Measurements from ENCODE around the gene RBKS.

DNA sequence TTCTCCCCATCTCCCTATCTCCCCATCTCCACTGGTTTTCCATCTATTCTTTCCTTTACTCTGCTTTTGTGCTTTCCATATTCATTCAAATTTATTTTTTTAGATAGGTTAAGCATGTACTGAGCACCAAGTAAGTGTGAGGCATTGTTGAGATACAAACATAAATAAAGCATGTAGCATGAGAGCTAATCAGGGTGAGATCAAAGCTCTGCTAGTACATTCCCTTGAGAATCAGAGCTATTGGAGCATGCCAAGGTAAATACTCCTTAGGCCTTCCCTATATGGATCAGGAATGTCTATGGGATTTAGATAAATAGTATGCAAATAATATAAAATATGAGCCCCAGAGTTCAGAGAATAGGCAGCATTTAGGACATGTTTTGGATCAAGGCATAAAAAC is 25.7 kb upstream of the RBKS start:
- TF ChIP-seq, protein P1, sequence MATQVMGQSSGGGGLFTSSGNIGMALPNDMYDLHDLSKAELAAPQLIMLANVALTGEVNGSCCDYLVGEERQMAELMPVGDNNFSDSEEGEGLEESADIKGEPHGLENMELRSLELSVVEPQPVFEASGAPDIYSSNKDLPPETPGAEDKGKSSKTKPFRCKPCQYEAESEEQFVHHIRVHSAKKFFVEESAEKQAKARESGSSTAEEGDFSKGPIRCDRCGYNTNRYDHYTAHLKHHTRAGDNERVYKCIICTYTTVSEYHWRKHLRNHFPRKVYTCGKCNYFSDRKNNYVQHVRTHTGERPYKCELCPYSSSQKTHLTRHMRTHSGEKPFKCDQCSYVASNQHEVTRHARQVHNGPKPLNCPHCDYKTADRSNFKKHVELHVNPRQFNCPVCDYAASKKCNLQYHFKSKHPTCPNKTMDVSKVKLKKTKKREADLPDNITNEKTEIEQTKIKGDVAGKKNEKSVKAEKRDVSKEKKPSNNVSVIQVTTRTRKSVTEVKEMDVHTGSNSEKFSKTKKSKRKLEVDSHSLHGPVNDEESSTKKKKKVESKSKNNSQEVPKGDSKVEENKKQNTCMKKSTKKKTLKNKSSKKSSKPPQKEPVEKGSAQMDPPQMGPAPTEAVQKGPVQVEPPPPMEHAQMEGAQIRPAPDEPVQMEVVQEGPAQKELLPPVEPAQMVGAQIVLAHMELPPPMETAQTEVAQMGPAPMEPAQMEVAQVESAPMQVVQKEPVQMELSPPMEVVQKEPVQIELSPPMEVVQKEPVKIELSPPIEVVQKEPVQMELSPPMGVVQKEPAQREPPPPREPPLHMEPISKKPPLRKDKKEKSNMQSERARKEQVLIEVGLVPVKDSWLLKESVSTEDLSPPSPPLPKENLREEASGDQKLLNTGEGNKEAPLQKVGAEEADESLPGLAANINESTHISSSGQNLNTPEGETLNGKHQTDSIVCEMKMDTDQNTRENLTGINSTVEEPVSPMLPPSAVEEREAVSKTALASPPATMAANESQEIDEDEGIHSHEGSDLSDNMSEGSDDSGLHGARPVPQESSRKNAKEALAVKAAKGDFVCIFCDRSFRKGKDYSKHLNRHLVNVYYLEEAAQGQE (tag by site-specific recombination; IDR thresholded peaks at IDR 0.05) = no peak
- TF ChIP-seq KLF7 (tag by site-specific recombination; IDR thresholded peaks at IDR 0.05; ENCODE audit: borderline replicate concordance) (no peak), ZNF350 (tag by site-specific recombination; IDR thresholded peaks at IDR 0.05) (no peak), ZBTB21 (tag by site-specific recombination; IDR thresholded peaks at IDR 0.05) (no peak)
- TF ChIP-seq, protein P2, sequence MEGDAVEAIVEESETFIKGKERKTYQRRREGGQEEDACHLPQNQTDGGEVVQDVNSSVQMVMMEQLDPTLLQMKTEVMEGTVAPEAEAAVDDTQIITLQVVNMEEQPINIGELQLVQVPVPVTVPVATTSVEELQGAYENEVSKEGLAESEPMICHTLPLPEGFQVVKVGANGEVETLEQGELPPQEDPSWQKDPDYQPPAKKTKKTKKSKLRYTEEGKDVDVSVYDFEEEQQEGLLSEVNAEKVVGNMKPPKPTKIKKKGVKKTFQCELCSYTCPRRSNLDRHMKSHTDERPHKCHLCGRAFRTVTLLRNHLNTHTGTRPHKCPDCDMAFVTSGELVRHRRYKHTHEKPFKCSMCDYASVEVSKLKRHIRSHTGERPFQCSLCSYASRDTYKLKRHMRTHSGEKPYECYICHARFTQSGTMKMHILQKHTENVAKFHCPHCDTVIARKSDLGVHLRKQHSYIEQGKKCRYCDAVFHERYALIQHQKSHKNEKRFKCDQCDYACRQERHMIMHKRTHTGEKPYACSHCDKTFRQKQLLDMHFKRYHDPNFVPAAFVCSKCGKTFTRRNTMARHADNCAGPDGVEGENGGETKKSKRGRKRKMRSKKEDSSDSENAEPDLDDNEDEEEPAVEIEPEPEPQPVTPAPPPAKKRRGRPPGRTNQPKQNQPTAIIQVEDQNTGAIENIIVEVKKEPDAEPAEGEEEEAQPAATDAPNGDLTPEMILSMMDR (tag by site-specific recombination; IDR thresholded peaks at IDR 0.05) = no peak

All from HEK293 (cell line).